HG02610 (cell line): ENCODE data around the gene GPR158.

Experiments used
- ATAC-seq: cut with Tn5 transposase; IDR thresholded peaks from one replicate; pipeline ENCODE4 v1.9.1; 2021; ENCODE audit warnings: mild to moderate bottlenecking, moderate library complexity; ENCODE audit not compliant: unreplicated experiment

Gene GPR158

DNA sequence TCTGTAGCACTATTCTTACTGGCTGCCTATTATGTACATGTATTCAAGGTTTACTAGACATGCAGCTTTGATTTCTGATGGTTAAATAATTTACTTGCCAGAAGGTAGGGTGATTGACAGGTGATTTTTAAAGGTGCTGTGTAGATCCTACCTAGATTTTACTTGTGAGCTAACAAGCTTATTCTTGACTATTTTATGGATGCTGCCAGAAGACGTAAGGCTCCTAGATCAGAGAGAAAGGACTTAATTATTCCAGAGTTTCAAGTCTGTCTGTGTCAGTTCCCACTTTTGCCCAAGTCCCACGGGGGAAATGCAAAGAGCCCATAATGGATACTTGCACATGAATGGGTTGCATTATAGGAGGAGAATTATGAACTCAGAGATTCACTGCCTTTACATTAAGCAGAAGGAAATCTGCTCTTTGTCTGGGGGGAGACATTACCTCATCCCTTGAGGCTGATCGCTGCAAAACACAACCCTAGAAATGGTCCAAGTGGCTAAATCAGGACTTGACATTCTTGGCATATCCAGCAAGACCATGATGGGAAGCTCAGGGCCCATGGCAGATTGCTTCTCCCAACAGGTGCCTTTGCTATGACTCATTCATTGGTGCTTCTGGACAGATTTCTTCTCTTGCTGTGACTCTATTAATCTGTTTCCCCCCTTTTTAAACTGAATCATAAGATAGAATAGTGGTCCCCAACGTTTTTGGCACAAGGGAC, 32.1 kb downstream of the GPR158 start:
- no peak for ATAC-seq

DNA sequence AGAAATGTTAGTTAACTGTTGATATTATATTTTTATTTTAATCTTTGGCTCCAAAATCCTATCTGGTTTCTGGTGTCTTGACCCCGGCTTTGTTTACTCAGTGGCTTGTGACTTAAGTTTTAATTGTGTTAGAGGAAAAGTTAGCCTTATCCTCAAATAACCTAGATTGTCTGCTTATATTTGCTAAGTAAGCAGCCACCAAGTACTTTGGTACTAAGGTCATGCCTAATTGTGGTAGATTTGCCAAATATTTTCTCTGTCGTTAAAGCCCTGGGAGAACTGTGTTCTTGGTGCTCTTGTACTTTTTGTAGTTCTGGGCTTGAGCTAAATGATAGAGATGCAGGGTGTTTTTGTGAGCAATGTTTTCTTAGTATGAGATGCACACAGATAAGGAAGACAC, 34.8 kb downstream of the GPR158 start:
- no peak for ATAC-seq

GRCh38 chr10:25210265-25210664, 35.5 kb downstream of the GPR158 start:
- no peak for ATAC-seq

DNA sequence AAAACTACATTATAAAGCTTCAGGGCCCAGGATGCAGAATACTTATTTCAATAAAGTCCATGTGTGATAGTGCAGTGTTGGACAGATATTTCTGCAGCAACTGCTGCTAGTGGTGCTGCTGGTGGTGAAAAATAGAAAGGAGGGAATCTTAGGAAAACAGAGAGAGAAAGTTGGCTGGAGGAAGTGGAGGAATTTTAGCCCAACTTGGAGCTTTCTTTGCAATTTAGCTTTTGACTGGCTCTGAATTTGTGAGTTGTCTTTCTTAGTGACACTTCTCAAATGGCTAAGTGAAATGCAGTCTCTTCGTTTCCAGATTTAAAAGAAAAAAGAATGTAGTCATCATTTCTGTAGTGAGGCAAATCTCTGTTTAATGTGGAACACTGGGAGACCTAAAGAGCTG, 45.4 kb downstream of the GPR158 start:
- ATAC-seq, result no peak

GRCh38 chr10:25222085-25222660, 47.4 kb downstream of the GPR158 start:
- ATAC-seq, result no peak

- no peak for ATAC-seq
Measured at GRCh38 chr10:25226775-25227682, 52.2 kb downstream of the GPR158 start.

- no peak for ATAC-seq
Measured at GRCh38 chr10:25231751-25232150, 57.0 kb downstream of the GPR158 start.

DNA sequence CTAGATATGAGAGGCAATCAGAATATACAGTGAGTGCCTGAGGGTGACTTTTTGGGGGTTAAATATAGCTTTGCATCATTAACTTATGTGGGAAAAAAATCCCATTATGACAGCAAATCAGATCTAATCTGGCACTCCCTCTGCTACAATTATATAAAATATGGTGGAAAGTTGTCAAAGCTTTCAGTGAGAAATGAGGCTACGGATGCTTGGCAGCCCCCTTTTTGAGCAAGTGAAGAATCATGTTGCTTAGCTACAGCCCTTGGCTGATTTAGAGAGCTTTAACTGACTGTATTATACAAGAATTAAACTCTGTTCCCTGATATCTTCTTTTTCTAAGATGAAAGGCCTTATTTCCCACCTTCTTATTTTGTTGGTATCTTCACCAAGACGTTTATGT, 57.4 kb downstream of the GPR158 start:
- no peak for ATAC-seq

DNA sequence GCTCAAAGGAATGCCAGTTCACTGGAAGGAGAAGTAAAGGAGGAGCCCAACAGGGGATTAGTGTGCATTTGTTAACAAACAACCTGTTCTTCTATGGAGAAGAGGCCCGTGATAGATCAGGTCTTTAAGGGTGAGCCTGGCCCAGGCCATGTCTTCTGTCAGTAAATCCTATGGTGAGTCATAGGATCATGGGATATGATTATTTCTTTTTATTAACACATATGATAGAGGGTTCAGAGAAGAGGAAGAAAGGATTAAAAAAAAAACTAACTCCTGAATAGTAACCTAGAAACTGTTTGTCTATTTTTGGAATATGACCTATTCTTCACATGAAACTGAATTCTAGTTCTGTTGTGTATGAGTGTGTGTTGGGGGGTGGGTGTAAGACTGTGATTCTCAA, 70.4 kb downstream of the GPR158 start:
- no peak for ATAC-seq

- no peak for ATAC-seq
Measured at GRCh38 chr10:25257646-25258045, 82.8 kb downstream of the GPR158 start.

GRCh38 chr10:25261110-25261509, 86.3 kb downstream of the GPR158 start:
- no peak for ATAC-seq

- ATAC-seq, result no peak
Measured at GRCh38 chr10:25261558-25261957, 86.8 kb downstream of the GPR158 start.

DNA sequence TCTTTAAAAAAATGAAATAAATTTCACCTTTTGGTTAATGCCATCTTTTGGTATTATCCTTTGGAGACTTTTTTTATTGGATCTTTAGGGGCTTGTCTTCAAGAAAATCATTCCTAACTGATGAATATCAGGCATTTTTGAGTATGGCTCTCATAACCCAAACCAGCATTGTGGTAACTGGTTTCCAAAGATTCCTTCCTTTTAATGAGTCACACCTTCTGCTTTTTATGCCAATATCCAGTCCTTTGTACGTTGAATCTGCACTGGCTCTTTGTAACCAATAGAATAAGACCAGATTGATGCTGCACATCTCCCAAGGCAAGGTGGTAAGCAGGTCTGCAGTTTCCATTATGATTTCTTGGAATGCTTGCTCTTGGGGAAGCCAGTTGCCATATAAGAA, 89.1 kb downstream of the GPR158 start:
- ATAC-seq, result no peak

DNA sequence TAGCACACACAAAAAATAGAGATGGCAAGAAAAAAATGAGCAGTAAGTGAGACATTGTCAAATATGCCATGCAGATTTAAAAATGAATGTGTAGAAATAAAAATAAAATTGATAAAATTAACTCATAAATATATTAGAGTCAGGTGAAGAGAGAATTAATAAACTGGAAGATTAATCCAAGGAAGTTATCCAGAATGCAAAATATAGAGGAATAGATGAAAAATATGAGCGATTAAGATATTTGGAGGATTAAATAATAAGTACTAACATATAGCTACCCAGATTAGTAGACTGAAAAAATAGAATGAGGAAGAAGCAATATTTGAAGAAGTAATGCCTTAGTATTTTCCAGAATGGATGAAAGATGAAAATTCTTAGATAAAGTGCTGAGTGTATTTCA, 103.4 kb downstream of the GPR158 start:
- no peak for ATAC-seq

GRCh38 chr10:25280076-25280475, 105.3 kb downstream of the GPR158 start:
- ATAC-seq, result no peak

DNA sequence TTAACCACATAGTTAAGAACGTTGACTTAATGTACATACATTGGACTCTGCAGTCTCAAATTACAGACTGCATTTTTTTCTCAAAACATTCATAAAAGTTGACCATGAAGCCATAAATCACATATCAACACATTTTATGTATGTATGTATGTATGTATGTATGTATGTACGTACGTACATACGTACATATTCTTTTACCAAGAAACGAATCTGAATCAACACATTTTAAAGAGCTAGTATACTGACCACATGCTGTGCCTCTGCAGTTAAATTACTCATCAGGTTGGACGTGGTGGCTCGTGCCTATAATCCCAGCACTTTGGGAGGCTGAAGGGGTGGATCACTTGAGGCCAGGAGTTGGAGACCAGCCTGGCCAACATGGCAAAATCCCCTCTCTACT, 105.8 kb downstream of the GPR158 start:
- ATAC-seq, result no peak

GRCh38 chr10:25285809-25286208, 111.0 kb downstream of the GPR158 start:
- ATAC-seq, result no peak

GRCh38 chr10:25288181-25288580, 113.4 kb downstream of the GPR158 start:
- ATAC-seq, result no peak

DNA sequence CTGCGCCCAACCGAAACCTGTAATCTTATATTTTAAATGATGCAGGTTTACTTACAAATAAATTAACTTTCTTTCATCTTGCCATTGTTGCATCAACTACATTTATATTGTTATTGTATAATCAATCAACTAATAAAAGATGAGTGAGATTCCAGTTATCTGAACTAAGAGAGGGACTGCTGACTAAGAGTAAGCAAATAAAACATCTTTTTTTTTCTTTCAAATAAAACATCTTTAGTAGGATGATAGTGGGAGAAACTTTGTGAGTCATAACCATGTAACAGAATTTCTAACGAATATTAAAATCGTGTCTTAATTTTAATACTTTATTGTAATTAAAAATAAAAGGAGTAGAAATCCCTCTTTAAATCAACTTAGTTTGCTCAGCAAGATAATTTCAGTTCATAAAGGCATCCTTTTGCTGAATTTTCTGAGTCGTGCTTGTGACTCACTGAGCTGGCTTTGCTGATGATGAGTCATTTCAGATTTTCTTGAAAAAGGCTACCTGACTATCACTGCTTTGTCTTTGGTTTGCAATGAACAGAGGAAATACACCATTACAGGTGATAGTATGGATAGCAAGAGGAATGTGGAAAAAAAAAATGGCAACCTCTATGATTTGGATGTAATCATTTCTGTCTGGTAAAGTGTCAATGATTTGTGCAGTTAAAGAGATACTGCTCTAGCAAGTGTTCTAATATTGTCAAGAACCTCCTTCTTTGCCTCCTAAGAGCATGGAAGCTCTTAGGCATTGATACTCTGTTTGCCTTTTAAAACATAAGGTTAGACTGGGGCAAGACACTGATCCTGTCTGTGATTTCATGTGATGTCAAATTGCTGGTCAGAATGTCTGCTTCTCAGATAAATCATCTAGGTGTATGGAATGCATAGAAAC, 119.5 kb downstream of the GPR158 start:
- no peak for ATAC-seq

DNA sequence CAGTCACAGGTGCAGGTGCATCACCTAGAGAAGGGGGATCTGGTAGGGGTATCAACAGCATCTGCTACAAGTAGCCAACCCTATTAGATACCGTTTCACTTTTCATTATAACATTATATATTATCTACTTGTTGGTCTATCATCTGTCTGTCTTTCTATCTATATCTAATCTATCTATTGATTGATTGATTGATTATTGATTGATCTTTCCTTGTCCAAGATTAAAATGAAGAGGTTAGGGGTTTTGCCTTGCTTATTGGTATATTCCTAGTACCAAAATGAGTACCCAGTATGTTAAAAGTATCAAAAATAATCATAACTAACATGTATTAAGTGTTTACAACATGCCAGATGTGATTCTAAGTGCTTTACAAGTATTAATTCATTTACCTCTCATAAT, 121.5 kb downstream of the GPR158 start:
- no peak for ATAC-seq

- no peak for ATAC-seq
Measured at GRCh38 chr10:25297466-25297865, 122.7 kb downstream of the GPR158 start.
